ENCODE measurements around the gene DECR2. TPM values are rescaled to one million over a fixed set of nuclear protein-coding genes. Genes with fewer than 3 reads are reported as not detected.

DECR2 gene
- total and polyA plus RNA-seq, 9 of the 15 experiments (the other 6 are each of a cell fraction or from before 2014, with no cell fraction given), result 1.0 to 31.9 (median 10.3) TPM

GRCh38 chr16:425082-425718 is 23.5 kb downstream of the DECR2 start, which contains the start of gene RAB11FIP3 (continued):
- 0 out of 2 replicates have a peak, but pooled peaks have one; percentile 21 for TF ChIP-seq POLR2AphosphoS5 (IDR thresholded peaks at IDR 0.05; ENCODE audit: control insufficient read depth, insufficient read depth, low read depth, low read length)
- peak; percentile 60; the same call in 1 of the 2 replicates for TF ChIP-seq ERF (CRISPR knock-in tag; IDR thresholded peaks at IDR 0.05)
- TF ChIP-seq ZNF384 (IDR thresholded peaks at IDR 0.05; ENCODE audit: low read depth, low read length), result no peak
- TF ChIP-seq PBX2 (CRISPR knock-in tag; IDR thresholded peaks at IDR 0.05; ENCODE audit: low read depth), result no peak
- no peak for TF ChIP-seq PBX2 (tag; conservative IDR thresholded peaks at IDR 0.05; ENCODE audit: low read depth)
- no peak for TF ChIP-seq RBM15 (IDR thresholded peaks at IDR 0.05; ENCODE audit: insufficient read depth, low read length)
- TF ChIP-seq KLF6 (CRISPR knock-in tag; IDR thresholded peaks at IDR 0.05; ENCODE audit: borderline replicate concordance), result no peak
- peak; percentile 78; the same call in 1 of the 2 replicates for TF ChIP-seq PHF8 (IDR thresholded peaks at IDR 0.05; ENCODE audit: borderline replicate concordance, low read length)
- peak; percentile 74; the same call in 1 of the 2 replicates for TF ChIP-seq SAFB (IDR thresholded peaks at IDR 0.05; ENCODE audit: borderline replicate concordance, low read depth, low read length)
- TF ChIP-seq MTA3 (IDR thresholded peaks at IDR 0.05; ENCODE audit: borderline replicate concordance), result peak; percentile 84; the same call in 1 of the 2 replicates
- TF ChIP-seq NBN (IDR thresholded peaks at IDR 0.05; ENCODE audit: low read depth), result no peak; the same call in 1 of the 2 replicates
- TF ChIP-seq ATF2 (CRISPR knock-in tag; IDR thresholded peaks at IDR 0.05), result peak; percentile 71; the same call in 1 of the 2 replicates
- no peak for TF ChIP-seq CBX1 (IDR thresholded peaks at IDR 0.05; ENCODE audit: low read depth)
- no peak for TF ChIP-seq ZFP36 (IDR thresholded peaks at IDR 0.05; ENCODE audit: low read depth, low read length, partially characterized antibody)
- TF ChIP-seq TAF9B (IDR thresholded peaks at IDR 0.05; ENCODE audit: partially characterized antibody), result no peak
- no peak for TF ChIP-seq ID3 (CRISPR knock-in tag; IDR thresholded peaks at IDR 0.05)
- peak; percentile 82 for TF ChIP-seq ID3 (tag; IDR thresholded peaks at IDR 0.05)
- peak; percentile 69 for TF ChIP-seq TFAP4 (CRISPR knock-in tag; IDR thresholded peaks at IDR 0.05; ENCODE audit: borderline replicate concordance)
- peak in 1 of 2 experiments; percentile 62; a peak in 1 of 4 replicates for TF ChIP-seq HDAC1 (IDR thresholded peaks at IDR 0.05)
- TF ChIP-seq MIER1 (IDR thresholded peaks at IDR 0.05; ENCODE audit: low read depth), result no peak
- peak; percentile 90 for TF ChIP-seq MAX (CRISPR knock-in tag; IDR thresholded peaks at IDR 0.05)
- TF ChIP-seq CBX8 (IDR thresholded peaks at IDR 0.05; ENCODE audit: borderline replicate concordance, extremely low read depth, low read depth, low read length, poor library complexity, severe bottlenecking), result no peak

Measured in K562 (cell line).